OCI-LY1 (cell line): ENCODE data around the gene AQP12A.

Experiments used
- EZH2 ChIP-seq: fragments of 200-600 bp; sonication (generic), shearing (Covaris generic); IDR thresholded peaks from 2 replicates; pipeline ENCODE4 v1.8.0; 2017; ENCODE audit warnings: borderline replicate concordance, mixed run types, mild to moderate bottlenecking, antibody characterized with exemption, low read length, moderate library complexity, mixed read lengths
- TF ChIP-seq, protein P1 (sequence below): fragments of 200-600 bp; sonication (generic), shearing (Covaris generic); IDR thresholded peaks from 2 replicates; pipeline ENCODE4 v1.5.1; 2017; ENCODE audit warnings: mild to moderate bottlenecking, antibody characterized with exemption, low read length, moderate library complexity, mixed read lengths

DNA sequence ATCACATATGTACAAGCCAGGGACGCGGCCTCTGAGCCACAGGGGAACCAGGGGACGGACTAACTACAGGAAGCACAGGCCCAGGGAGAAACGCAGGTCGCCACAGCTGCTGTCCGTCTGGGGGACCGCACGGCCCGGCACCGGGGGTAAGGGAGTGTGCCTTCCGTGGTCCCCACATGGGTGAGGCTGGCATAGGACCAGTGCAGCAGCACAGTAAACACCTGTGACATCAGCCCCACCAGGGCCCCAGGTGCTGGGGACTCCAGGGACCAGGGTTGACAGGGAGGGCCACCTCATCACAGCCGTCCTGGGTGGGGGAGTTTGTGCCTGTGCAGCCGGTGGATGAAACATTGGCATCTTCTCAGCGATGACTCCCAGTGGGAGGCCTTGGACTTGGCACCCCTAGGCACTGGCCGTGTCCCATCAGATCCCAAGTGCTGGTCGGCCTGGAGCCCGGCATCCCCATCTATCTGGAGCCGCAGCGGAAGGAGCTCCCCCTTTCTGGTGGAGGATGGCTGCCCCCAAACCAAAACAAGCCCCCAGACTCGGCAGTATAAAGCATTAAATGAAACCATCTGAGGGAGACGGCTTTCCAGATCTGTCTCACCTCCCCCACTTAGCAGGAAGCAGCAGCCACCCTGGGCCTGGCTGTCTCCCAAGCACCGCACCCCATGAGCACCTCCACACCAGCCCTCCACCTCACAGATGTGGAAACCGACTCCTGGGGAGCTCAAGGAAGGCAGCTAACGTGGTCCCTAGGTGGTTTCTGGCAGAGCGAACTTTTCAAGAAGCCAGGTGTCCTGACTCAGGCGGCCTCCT, 22.5 kb downstream of the AQP12A start:
- TF ChIP-seq, protein P1, sequence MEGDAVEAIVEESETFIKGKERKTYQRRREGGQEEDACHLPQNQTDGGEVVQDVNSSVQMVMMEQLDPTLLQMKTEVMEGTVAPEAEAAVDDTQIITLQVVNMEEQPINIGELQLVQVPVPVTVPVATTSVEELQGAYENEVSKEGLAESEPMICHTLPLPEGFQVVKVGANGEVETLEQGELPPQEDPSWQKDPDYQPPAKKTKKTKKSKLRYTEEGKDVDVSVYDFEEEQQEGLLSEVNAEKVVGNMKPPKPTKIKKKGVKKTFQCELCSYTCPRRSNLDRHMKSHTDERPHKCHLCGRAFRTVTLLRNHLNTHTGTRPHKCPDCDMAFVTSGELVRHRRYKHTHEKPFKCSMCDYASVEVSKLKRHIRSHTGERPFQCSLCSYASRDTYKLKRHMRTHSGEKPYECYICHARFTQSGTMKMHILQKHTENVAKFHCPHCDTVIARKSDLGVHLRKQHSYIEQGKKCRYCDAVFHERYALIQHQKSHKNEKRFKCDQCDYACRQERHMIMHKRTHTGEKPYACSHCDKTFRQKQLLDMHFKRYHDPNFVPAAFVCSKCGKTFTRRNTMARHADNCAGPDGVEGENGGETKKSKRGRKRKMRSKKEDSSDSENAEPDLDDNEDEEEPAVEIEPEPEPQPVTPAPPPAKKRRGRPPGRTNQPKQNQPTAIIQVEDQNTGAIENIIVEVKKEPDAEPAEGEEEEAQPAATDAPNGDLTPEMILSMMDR = no peak
- TF ChIP-seq EZH2 = no peak
